Ishikawa (cell line): Measurements from ENCODE around the gene WASHC4.

ENCODE experiments used
- CEBPB ChIP-seq: IDR thresholded peaks from 2 replicates; pipeline ENCODE4 v1.6.1; 2012
- CREB1 ChIP-seq: IDR thresholded peaks from 2 replicates; pipeline ENCODE4 v1.6.1; 2012; ENCODE audit warnings: low read depth
- EGR1 ChIP-seq: IDR thresholded peaks from 2 replicates; pipeline ENCODE4 v1.6.1; 2012
- EP300 ChIP-seq: IDR thresholded peaks from 2 replicates; pipeline ENCODE4 v1.6.1; 2012; ENCODE audit warnings: borderline replicate concordance
- FOXM1 ChIP-seq: IDR thresholded peaks from 2 replicates; pipeline ENCODE4 v1.6.1; 2012; ENCODE audit warnings: low read depth, borderline replicate concordance
- MAX ChIP-seq: IDR thresholded peaks from 2 replicates; pipeline ENCODE4 v1.6.1; 2012
- NFIC ChIP-seq: IDR thresholded peaks from 2 replicates; pipeline ENCODE4 v1.6.1; 2012
- RAD21 ChIP-seq: IDR thresholded peaks from 2 replicates; pipeline ENCODE4 v1.6.1; 2012; ENCODE audit warnings: low read depth
- REST ChIP-seq: IDR thresholded peaks from 2 replicates; pipeline ENCODE4 v1.6.1; 2012; ENCODE audit warnings: low read depth, mild to moderate bottlenecking
- TAF1 ChIP-seq: IDR thresholded peaks from 2 replicates; pipeline ENCODE4 v1.6.1; 2012; ENCODE audit warnings: low read depth, mild to moderate bottlenecking
- TCF12 ChIP-seq: IDR thresholded peaks from 2 replicates; pipeline ENCODE4 v1.6.1; 2012; ENCODE audit warnings: low read depth
- TEAD4 ChIP-seq: IDR thresholded peaks from 2 replicates; pipeline ENCODE4 v1.6.1; 2012
- USF1 ChIP-seq: IDR thresholded peaks from 2 replicates; pipeline ENCODE4 v1.6.1; 2012
- YY1 ChIP-seq: IDR thresholded peaks from 2 replicates; pipeline ENCODE4 v1.6.1; 2012; ENCODE audit warnings: low read depth
- ZBTB7A ChIP-seq: IDR thresholded peaks from 2 replicates; pipeline ENCODE4 v1.6.1; 2012; ENCODE audit warnings: low read depth

Gene WASHC4

GRCh38 chr12:105198961-105199360, 91.4 kb downstream of the WASHC4 start:
- no peak for TF ChIP-seq RAD21
- no peak for TF ChIP-seq TAF1
- no peak for TF ChIP-seq CEBPB
- TF ChIP-seq MAX: no peak
- TF ChIP-seq YY1: no peak
- no peak for TF ChIP-seq CREB1
- TF ChIP-seq NFIC: no peak
- TF ChIP-seq EP300: no peak
- TF ChIP-seq FOXM1: no peak
- TF ChIP-seq EGR1: no peak
- no peak for TF ChIP-seq TEAD4
- no peak for TF ChIP-seq USF1
- no peak for TF ChIP-seq TCF12
- no peak for TF ChIP-seq REST
- no peak for TF ChIP-seq ZBTB7A

- TF ChIP-seq MAX: no peak
- no peak for TF ChIP-seq REST
- TF ChIP-seq FOXM1: no peak
- no peak for TF ChIP-seq EGR1
- no peak for TF ChIP-seq YY1
- no peak for TF ChIP-seq USF1
- no peak for TF ChIP-seq TAF1
- no peak for TF ChIP-seq TCF12
- TF ChIP-seq TEAD4: no peak
- TF ChIP-seq CEBPB: no peak
- no peak for TF ChIP-seq EP300
- TF ChIP-seq ZBTB7A: no peak
- TF ChIP-seq NFIC: no peak
- no peak for TF ChIP-seq RAD21
- TF ChIP-seq CREB1: no peak
Measured at GRCh38 chr12:105200385-105200784, 92.9 kb downstream of the WASHC4 start.

GRCh38 chr12:105201299-105201698, 93.8 kb downstream of the WASHC4 start:
- no peak for TF ChIP-seq TEAD4
- TF ChIP-seq ZBTB7A: no peak
- TF ChIP-seq RAD21: no peak

GRCh38 chr12:105202202-105202601, 94.7 kb downstream of the WASHC4 start:
- TF ChIP-seq TAF1 (no peak), EP300 (no peak), REST (no peak), USF1 (no peak), NFIC (no peak), RAD21 (no peak), YY1 (no peak), CEBPB (no peak), TEAD4 (no peak), CREB1 (no peak), TCF12 (no peak), EGR1 (no peak), MAX (no peak), ZBTB7A (no peak), FOXM1 (no peak)
